ENCODE measurements around the gene HCFC1.

Gene HCFC1

DNA sequence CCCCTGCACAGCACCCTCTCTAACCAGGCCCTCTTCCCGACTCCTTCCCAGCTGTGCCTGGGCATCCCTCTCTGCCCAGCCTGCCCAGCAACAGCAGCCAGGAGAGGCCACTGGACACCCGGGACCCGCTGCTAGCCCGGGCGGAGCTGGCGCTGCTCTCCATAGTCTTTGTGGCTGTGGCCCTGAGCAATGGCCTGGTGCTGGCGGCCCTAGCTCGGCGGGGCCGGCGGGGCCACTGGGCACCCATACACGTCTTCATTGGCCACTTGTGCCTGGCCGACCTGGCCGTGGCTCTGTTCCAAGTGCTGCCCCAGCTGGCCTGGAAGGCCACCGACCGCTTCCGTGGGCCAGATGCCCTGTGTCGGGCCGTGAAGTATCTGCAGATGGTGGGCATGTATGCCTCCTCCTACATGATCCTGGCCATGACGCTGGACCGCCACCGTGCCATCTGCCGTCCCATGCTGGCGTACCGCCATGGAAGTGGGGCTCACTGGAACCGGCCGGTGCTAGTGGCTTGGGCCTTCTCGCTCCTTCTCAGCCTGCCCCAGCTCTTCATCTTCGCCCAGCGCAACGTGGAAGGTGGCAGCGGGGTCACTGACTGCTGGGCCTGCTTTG, 66.0 kb downstream of the HCFC1 start:
- Histone ChIP-seq H2AFZ (ENCODE audit: low read length) (no peak overlapping the region), H3K27me3 (replicated peaks; ENCODE audit: insufficient read depth, low read length) (no peaks in the 10 kb centered on the region), H3K36me3 (replicated peaks; ENCODE audit: insufficient read depth, low read length) (no peaks in the 10 kb centered on the region), H3F3A (ENCODE audit: insufficient read depth, low read length) (peaks cover 2% of the 10 kb centered on the region; the same call in 1 of the 2 replicates), H3K9me2 (replicated peaks; ENCODE audit: insufficient read depth, low read length) (no peaks in the 10 kb centered on the region), H4K20me1 (ENCODE audit: insufficient read depth, low read length) (no peaks in the 10 kb centered on the region), H3K9me3 (replicated peaks; ENCODE audit: insufficient read depth, low read length) (no peaks in the 10 kb centered on the region), H3K4me1 (ENCODE audit: low read length) (0 out of 2 replicates have a peak, but pooled peaks cover 7% of the 10 kb centered on the region), H3K27ac (ENCODE audit: low read length) (no peak overlapping the region), H3K79me2 (ENCODE audit: low read length) (no peaks in the 10 kb centered on the region), H3K4me3 (ENCODE audit: low read length) (no peak overlapping the region), H3K9ac (ENCODE audit: low read length) (no peak overlapping the region), H3K4me2 (ENCODE audit: low read depth, low read length) (no peak overlapping the region)
- no peak for TF ChIP-seq EZH2phosphoT487 (IDR thresholded peaks at IDR 0.05; ENCODE audit: low read length)
- no peak for TF ChIP-seq CTCF (IDR thresholded peaks at IDR 0.05; ENCODE audit: low read length)
- TF ChIP-seq EZH2 (optimal IDR thresholded peaks at IDR 0.05; ENCODE audit: low read depth, low read length), result no peak
- DNase-seq, result no peak

- TF ChIP-seq EZH2 (optimal IDR thresholded peaks at IDR 0.05; ENCODE audit: low read depth, low read length) (no peak), EZH2phosphoT487 (IDR thresholded peaks at IDR 0.05; ENCODE audit: low read length) (no peak), CTCF (IDR thresholded peaks at IDR 0.05; ENCODE audit: low read length) (no peak)
- no peak for DNase-seq
- H3K27me3 ChIP-seq (replicated peaks; ENCODE audit: insufficient read depth, low read length), result no peaks in the 10 kb centered on the region
- no peaks in the 10 kb centered on the region for H3K9me3 ChIP-seq (replicated peaks; ENCODE audit: insufficient read depth, low read length)
- no peaks in the 10 kb centered on the region for H3K36me3 ChIP-seq (replicated peaks; ENCODE audit: insufficient read depth, low read length)
- H3K9ac ChIP-seq (ENCODE audit: low read length), result no peak within 1 kb of the TSS
- no peaks in the 10 kb centered on the region for H4K20me1 ChIP-seq (ENCODE audit: insufficient read depth, low read length)
- H3K4me3 ChIP-seq (ENCODE audit: low read length), result no peak within 1 kb of the TSS
- H3K9me2 ChIP-seq (replicated peaks; ENCODE audit: insufficient read depth, low read length), result no peaks in the 10 kb centered on the region
- H3K4me1 ChIP-seq (ENCODE audit: low read length), result 0 out of 2 replicates have a peak, but pooled peaks cover 9% of the 10 kb centered on the region
- H3K79me2 ChIP-seq (ENCODE audit: low read length), result no peaks in the 10 kb centered on the region
- H3F3A ChIP-seq (ENCODE audit: insufficient read depth, low read length), result peaks cover 3% of the 10 kb centered on the region; the same call in 1 of the 2 replicates
- no peak within 1 kb of the TSS for H3K4me2 ChIP-seq (ENCODE audit: low read depth, low read length)
- no peak within 1 kb of the TSS for H3K27ac ChIP-seq (ENCODE audit: low read length)
- no peak within 1 kb of the TSS for H2AFZ ChIP-seq (ENCODE audit: low read length)
Observed at GRCh38 chrX:153903991-153904957, 67.3 kb downstream of the HCFC1 start, which contains the start of gene AVPR2. AVPR2 (plus strand) TSS chrX:153904673; CDS start chrX:153905146, 473 bp downstream.

GRCh38 chrX:153903238-153903980, 68.2 kb downstream of the HCFC1 start:
- Histone ChIP-seq H3K36me3 (replicated peaks; ENCODE audit: insufficient read depth, low read length) (no peaks in the 10 kb centered on the region), H3K27me3 (replicated peaks; ENCODE audit: insufficient read depth, low read length) (no peaks in the 10 kb centered on the region), H3K27ac (ENCODE audit: low read length) (no peak overlapping the region), H3K9ac (ENCODE audit: low read length) (no peak overlapping the region), H3K4me3 (ENCODE audit: low read length) (no peak overlapping the region), H3K79me2 (ENCODE audit: low read length) (no peaks in the 10 kb centered on the region), H3K4me2 (ENCODE audit: low read depth, low read length) (no peak overlapping the region), H3K4me1 (ENCODE audit: low read length) (0 out of 2 replicates have a peak, but pooled peaks cover 9% of the 10 kb centered on the region), H3K9me2 (replicated peaks; ENCODE audit: insufficient read depth, low read length) (no peaks in the 10 kb centered on the region), H3F3A (ENCODE audit: insufficient read depth, low read length) (peaks cover 3% of the 10 kb centered on the region; the same call in 1 of the 2 replicates), H2AFZ (ENCODE audit: low read length) (no peak overlapping the region), H4K20me1 (ENCODE audit: insufficient read depth, low read length) (no peaks in the 10 kb centered on the region), H3K9me3 (replicated peaks; ENCODE audit: insufficient read depth, low read length) (no peaks in the 10 kb centered on the region)
- TF ChIP-seq EZH2phosphoT487 (IDR thresholded peaks at IDR 0.05; ENCODE audit: low read length) (no peak), CTCF (IDR thresholded peaks at IDR 0.05; ENCODE audit: low read length) (no peak), EZH2 (optimal IDR thresholded peaks at IDR 0.05; ENCODE audit: low read depth, low read length) (no peak)
- DNase-seq, result no peak
